Measurements from ENCODE around the gene PRPF39. TPM values are rescaled to one million over a fixed set of nuclear protein-coding genes. Genes with fewer than 3 reads are reported as not detected.

PRPF39 gene
- total and polyA plus RNA-seq, 2 of the 4 experiments (the other 2 are of a cell fraction) = 18.1 to 29.6 TPM

DNA sequence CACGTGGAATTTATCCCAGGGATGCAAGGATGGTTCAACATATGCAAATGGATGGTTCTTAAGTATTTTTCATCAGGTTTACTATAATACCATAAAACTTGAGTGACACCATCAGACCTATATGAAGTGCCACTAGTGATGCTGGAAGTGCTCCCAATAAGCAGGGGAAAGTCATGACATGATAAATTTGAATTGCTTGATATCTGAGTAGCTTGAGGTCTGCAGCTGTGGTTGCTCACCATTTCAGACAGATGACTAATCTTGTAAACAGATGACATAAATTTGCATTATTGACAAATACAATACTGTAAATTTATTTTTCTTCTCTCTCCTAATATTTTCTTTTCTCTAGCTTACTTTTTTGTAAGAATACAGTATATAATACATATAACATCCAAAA is 13.7 kb upstream of the PRPF39 start:
- no TSS peak for BruUV-seq (replicated peaks)
- no CpG with 5 or more reads among the region's 1 CpG for WGBS, 2 experiments (ENCODE audit: extremely low coverage in 2 of 2, insufficient read length in 1 of 2)
- in situ Hi-C loops (cut with MboI; ENCODE audit: low sequenced_read_pairs) = no loop called here

More for the DNA sequence above, 13.7 kb upstream of the PRPF39 start:
- dilution Hi-C loops (cut with HindIII; ENCODE audit: low sequenced_read_pairs, unreplicated experiment) (no loop called here), intact Hi-C loops (cut with micrococcal nuclease) (no loop called here)
- Histone ChIP-seq H2BK120ac (ENCODE audit: low read depth, low read length) (no peak overlapping the region), H2AFZ (replicated peaks; ENCODE audit: low read length, poor library complexity) (no peak overlapping the region), H2AK9ac (replicated peaks; ENCODE audit: low read depth, low read length, poor library complexity) (no peak overlapping the region), H3K27ac (ENCODE audit: insufficient read depth, low read length) (no peak overlapping the region), H4K5ac (ENCODE audit: low read depth, low read length) (no peak overlapping the region), H4K20me1 (ENCODE audit: insufficient read depth, low read length) (no peaks in the 10 kb centered on the region), H2BK20ac (ENCODE audit: low read depth, low read length) (no peak overlapping the region), H2AK5ac (ENCODE audit: low read depth, low read length) (no peak overlapping the region), H3K9me1 (ENCODE audit: insufficient read depth, low read length) (no peaks in the 10 kb centered on the region), H3K4me3 (ENCODE audit: insufficient read depth, low read depth, low read length) (no peak overlapping the region), H4K91ac (ENCODE audit: insufficient read depth, low read depth, low read length) (no peak overlapping the region), H3K4me1 (ENCODE audit: control insufficient read depth, insufficient read depth, low read length) (no peaks in the 10 kb centered on the region), H3K36me3 (ENCODE audit: control insufficient read depth, insufficient read depth, low read length) (0 out of 2 replicates have a peak, but pooled peaks cover 1% of the 10 kb centered on the region), H2BK5ac (ENCODE audit: low read depth, low read length, poor library complexity, severe bottlenecking) (no peak overlapping the region), H3K9ac (ENCODE audit: low read depth, low read length) (no peak overlapping the region), H3K27me3 (ENCODE audit: control insufficient read depth, insufficient read depth, low read length) (no peaks in the 10 kb centered on the region), H2BK15ac (ENCODE audit: low read depth, low read length) (no peak overlapping the region), H3K14ac (replicated peaks; ENCODE audit: low read depth, low read length) (no peak overlapping the region), H3K4ac (ENCODE audit: low read depth, low read length) (no peak overlapping the region), H3K18ac (ENCODE audit: low read depth, low read length) (no peak overlapping the region), H3K4me2 (ENCODE audit: low read depth, low read length) (no peak overlapping the region), H3K9me3 (ENCODE audit: control insufficient read depth, insufficient read depth, low read length) (no peaks in the 10 kb centered on the region), H3K56ac (ENCODE audit: extremely low read depth, insufficient read depth, low read length) (no peak overlapping the region), H3K23ac (ENCODE audit: low read depth, low read length) (no peak overlapping the region), H4K8ac (ENCODE audit: low read depth in 2 of 2, low read length in 2 of 2) (no peak overlapping the region), H3K79me1 (ENCODE audit: low read depth in 1 of 2, low read length in 2 of 2) (peaks cover 0 to 9% of the 10 kb centered on the region in 2 experiments; a peak in 2 of 4 replicates)
- peak; percentile 10 for DNase-seq
- ChIA-PET CTCF (no interaction called here), POLR2A (ENCODE audit: unreplicated experiment) (no interaction called here)
- ATAC-seq (ENCODE audit: low read depth) = no peak
- TF ChIP-seq, protein P1, sequence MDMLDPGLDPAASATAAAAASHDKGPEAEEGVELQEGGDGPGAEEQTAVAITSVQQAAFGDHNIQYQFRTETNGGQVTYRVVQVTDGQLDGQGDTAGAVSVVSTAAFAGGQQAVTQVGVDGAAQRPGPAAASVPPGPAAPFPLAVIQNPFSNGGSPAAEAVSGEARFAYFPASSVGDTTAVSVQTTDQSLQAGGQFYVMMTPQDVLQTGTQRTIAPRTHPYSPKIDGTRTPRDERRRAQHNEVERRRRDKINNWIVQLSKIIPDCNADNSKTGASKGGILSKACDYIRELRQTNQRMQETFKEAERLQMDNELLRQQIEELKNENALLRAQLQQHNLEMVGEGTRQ (IDR thresholded peaks at IDR 0.05; ENCODE audit: low read depth, low read length) = no peak
- TF ChIP-seq RCOR1 (IDR thresholded peaks at IDR 0.05; ENCODE audit: insufficient replicate concordance, low read length) (no peak), CEBPB (IDR thresholded peaks at IDR 0.05; ENCODE audit: low read depth, low read length) (no peak), MXI1 (IDR thresholded peaks at IDR 0.05; ENCODE audit: borderline replicate concordance, low read depth, low read length) (no peak), FOS (IDR thresholded peaks at IDR 0.05; ENCODE audit: low read depth, low read length) (no peak), SMC3 (IDR thresholded peaks at IDR 0.05; ENCODE audit: low read depth, low read length) (no peak), CHD1 (IDR thresholded peaks at IDR 0.05; ENCODE audit: low read depth, low read length) (no peak), NFE2L2 (IDR thresholded peaks at IDR 0.05; ENCODE audit: low read depth, low read length) (no peak), BHLHE40 (IDR thresholded peaks at IDR 0.05; ENCODE audit: low read depth, low read length) (no peak), MAZ (IDR thresholded peaks at IDR 0.05; ENCODE audit: borderline replicate concordance, low read depth, low read length) (no peak), RAD21 (IDR thresholded peaks at IDR 0.05; ENCODE audit: low read length) (no peak), POLR2A (IDR thresholded peaks at IDR 0.05; ENCODE audit: low read depth, low read length) (no peak), RFX5 (IDR thresholded peaks at IDR 0.05; ENCODE audit: low read depth, low read length) (no peak), MAFK (IDR thresholded peaks at IDR 0.05; ENCODE audit: low read depth, low read length) (no peak)
- TF ChIP-seq, protein P2, sequence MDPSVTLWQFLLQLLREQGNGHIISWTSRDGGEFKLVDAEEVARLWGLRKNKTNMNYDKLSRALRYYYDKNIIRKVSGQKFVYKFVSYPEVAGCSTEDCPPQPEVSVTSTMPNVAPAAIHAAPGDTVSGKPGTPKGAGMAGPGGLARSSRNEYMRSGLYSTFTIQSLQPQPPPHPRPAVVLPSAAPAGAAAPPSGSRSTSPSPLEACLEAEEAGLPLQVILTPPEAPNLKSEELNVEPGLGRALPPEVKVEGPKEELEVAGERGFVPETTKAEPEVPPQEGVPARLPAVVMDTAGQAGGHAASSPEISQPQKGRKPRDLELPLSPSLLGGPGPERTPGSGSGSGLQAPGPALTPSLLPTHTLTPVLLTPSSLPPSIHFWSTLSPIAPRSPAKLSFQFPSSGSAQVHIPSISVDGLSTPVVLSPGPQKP (IDR thresholded peaks at IDR 0.05; ENCODE audit: borderline replicate concordance, low read depth, low read length) = no peak
- TF ChIP-seq, protein P3, sequence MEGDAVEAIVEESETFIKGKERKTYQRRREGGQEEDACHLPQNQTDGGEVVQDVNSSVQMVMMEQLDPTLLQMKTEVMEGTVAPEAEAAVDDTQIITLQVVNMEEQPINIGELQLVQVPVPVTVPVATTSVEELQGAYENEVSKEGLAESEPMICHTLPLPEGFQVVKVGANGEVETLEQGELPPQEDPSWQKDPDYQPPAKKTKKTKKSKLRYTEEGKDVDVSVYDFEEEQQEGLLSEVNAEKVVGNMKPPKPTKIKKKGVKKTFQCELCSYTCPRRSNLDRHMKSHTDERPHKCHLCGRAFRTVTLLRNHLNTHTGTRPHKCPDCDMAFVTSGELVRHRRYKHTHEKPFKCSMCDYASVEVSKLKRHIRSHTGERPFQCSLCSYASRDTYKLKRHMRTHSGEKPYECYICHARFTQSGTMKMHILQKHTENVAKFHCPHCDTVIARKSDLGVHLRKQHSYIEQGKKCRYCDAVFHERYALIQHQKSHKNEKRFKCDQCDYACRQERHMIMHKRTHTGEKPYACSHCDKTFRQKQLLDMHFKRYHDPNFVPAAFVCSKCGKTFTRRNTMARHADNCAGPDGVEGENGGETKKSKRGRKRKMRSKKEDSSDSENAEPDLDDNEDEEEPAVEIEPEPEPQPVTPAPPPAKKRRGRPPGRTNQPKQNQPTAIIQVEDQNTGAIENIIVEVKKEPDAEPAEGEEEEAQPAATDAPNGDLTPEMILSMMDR (conservative IDR thresholded peaks at IDR 0.05; ENCODE audit: low read depth, low read length) = no peak
